DOHH2 (cell line): ENCODE measurements around the gene ALKBH4.
"Not testable (repeated sequence)": the region's sequence is repeated elsewhere in the genome, so short reads cannot be mapped to it uniquely, and the experiment has no call there.

Source experiments
- CTCF ChIP-seq: fragments of 200-600 bp; sonication (generic); IDR thresholded peaks from one replicate; pipeline ENCODE4 v1.5.1; 2014; ENCODE audit warnings: antibody characterized with exemption, mild to moderate bottlenecking, low read depth, low read length; ENCODE audit not compliant: poor library complexity, severe bottlenecking
- EZH2phosphoT487 ChIP-seq: fragments of 200-600 bp; sonication (generic); IDR thresholded peaks from 2 replicates; pipeline ENCODE4 v1.6.1; 2017; ENCODE audit warnings: borderline replicate concordance, mild to moderate bottlenecking, antibody characterized with exemption, low read length, moderate library complexity, mixed read lengths

- TF ChIP-seq CTCF, EZH2phosphoT487: not testable (repeated sequence)
These were observed 9.7 kb downstream of the ALKBH4 start for GRCh38 chr7:102454932-102455331.
